HepG2 (cell line): Measurements from ENCODE around the gene ST6GALNAC6. TPM values are rescaled to one million over a fixed set of nuclear protein-coding genes. Genes with fewer than 3 reads are reported as not detected.
A peak's percentile ranks its signal among the peaks of the same experiment; 100 is the strongest.

Experiments
- KAT7 ChIP-seq: IDR thresholded peaks from 2 replicates; pipeline ENCODE4 v1.6.1; 2018; ENCODE audit warnings: borderline replicate concordance, missing compliant biosample characterization
- PRDM10 ChIP-seq: sonication (generic); formaldehyde crosslinking; IDR thresholded peaks from 2 replicates; pipeline ENCODE4 v1.4.0; 2020; ENCODE audit warnings: low read depth, missing genetic modification reagents
- SOX6 ChIP-seq, 2 experiments: fragments of 450-650 bp in 1 of 2; sonication (generic) in 1 of 2; formaldehyde crosslinking in 1 of 2; IDR thresholded peaks; 2 replicates each; pipeline versions ENCODE4 v1.4.0 to v1.6.1; 2017 to 2020; ENCODE audit warnings: antibody characterized with exemption in 1 of 2, mild to moderate bottlenecking in 1 of 2, missing genetic modification reagents in 1 of 2
- ZMAT3 ChIP-seq: sonication (generic); formaldehyde crosslinking; conservative IDR thresholded peaks from 2 replicates; pipeline ENCODE4 v1.7.0; 2021; ENCODE audit warnings: missing genetic modification reagents
- ZMYM2 ChIP-seq: sonication (generic); formaldehyde crosslinking; IDR thresholded peaks from 2 replicates; pipeline ENCODE4 v1.8.0; 2022; ENCODE audit warnings: mild to moderate bottlenecking, missing genetic modification reagents
- ZNF333 ChIP-seq: sonication (generic); formaldehyde crosslinking; IDR thresholded peaks from 2 replicates; pipeline ENCODE4 v1.4.0; 2020; ENCODE audit warnings: mild to moderate bottlenecking, missing genetic modification reagents, borderline replicate concordance
- ZNF543 ChIP-seq: sonication (generic); formaldehyde crosslinking; IDR thresholded peaks from 2 replicates; pipeline ENCODE4 v1.4.0; 2020; ENCODE audit warnings: mild to moderate bottlenecking, missing genetic modification reagents
- ZNF644 ChIP-seq: IDR thresholded peaks from 2 replicates; pipeline ENCODE4 v1.6.1; 2016; ENCODE audit warnings: low read depth
- ZSCAN20 ChIP-seq: sonication (generic); formaldehyde crosslinking; IDR thresholded peaks from 2 replicates; pipeline ENCODE4 v1.4.0; 2020; ENCODE audit warnings: missing genetic modification reagents, mild to moderate bottlenecking, borderline replicate concordance
- polyA plus RNA-seq, 8 experiments: library from polyadenylated mRNA; depleted of rRNA in 3 of 8; stranded (reverse) in 7 of 8; unstranded in 1 of 8; fragments of >200 nt; fragmentation: Illumina TruSeq in 4 of 8; extraction: Trizol in 4 of 8; gene quantifications; 2 replicates each; pipeline versions ENCODE4 v1.2.1 to v1.2.3, GENCODE V29; 2011 to 2016; ENCODE audit warnings: low read depth in 4 of 8, missing spikeins in 1 of 8, mixed read lengths in 1 of 8; ENCODE audit not compliant: insufficient read depth in 1 of 8
- total RNA-seq, 5 experiments: library from RNA; depleted of rRNA; stranded (reverse); fragments of >200 nt; fragmentation: Illumina TruSeq; extraction: Trizol; gene quantifications; 2 replicates each; pipeline ENCODE4 v1.2.3, GENCODE V29; 2016; ENCODE audit warnings: low read depth in 1 of 5
- TF ChIP-seq, protein P1 (sequence below): sonication (generic); formaldehyde crosslinking; IDR thresholded peaks from 2 replicates; pipeline ENCODE4 v1.4.0; 2020; ENCODE audit warnings: missing genetic modification reagents, low read depth, mild to moderate bottlenecking, borderline replicate concordance
- TF ChIP-seq, protein P2 (sequence below): sonication (generic); formaldehyde crosslinking; IDR thresholded peaks from 2 replicates; pipeline ENCODE4 v1.5.1; 2020; ENCODE audit warnings: mild to moderate bottlenecking, missing genetic modification reagents, moderate library complexity
- TF ChIP-seq, protein P3 (sequence below): sonication (generic); formaldehyde crosslinking; IDR thresholded peaks from 2 replicates; pipeline ENCODE4 v1.4.0; 2020; ENCODE audit warnings: mild to moderate bottlenecking, missing genetic modification reagents

Gene ST6GALNAC6
- total and polyA plus RNA-seq, 2 of the 13 experiments (the other 11 are each of a cell fraction or from before 2014, with no cell fraction given) = 18.5 to 65.4 TPM

- TF ChIP-seq, protein P1, sequence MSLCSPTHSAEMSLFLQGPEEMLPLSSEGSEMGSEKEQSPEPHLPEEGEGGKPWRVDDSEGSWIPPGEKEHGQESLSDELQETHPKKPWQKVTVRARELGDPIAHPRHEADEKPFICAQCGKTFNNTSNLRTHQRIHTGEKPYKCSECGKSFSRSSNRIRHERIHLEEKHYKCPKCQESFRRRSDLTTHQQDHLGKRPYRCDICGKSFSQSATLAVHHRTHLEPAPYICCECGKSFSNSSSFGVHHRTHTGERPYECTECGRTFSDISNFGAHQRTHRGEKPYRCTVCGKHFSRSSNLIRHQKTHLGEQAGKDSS (CRISPR knock-in tag) = 0 out of 2 replicates have a peak, but pooled peaks have one; percentile 41
- TF ChIP-seq ZNF543 (CRISPR knock-in tag) (no peak), ZNF644 (CRISPR knock-in tag) (0 out of 2 replicates have a peak, but pooled peaks have one; percentile 19), SOX6 (IDR thresholded peaks at IDR 0.05) (no peak), SOX6 (CRISPR knock-in tag; IDR thresholded peaks at IDR 0.05) (peak; percentile 42; the same call in 1 of the 2 replicates), ZNF333 (CRISPR knock-in tag) (peak; percentile 52; the same call in 1 of the 2 replicates), ZSCAN20 (no peak), PRDM10 (peak; percentile 53; the same call in 1 of the 2 replicates), KAT7 (CRISPR knock-in tag) (no peak), ZMYM2 (CRISPR knock-in tag) (0 out of 2 replicates have a peak, but pooled peaks have one; percentile 19), ZMAT3 (CRISPR knock-in tag) (0 out of 2 replicates have a peak, but pooled peaks have one; percentile 34)
- TF ChIP-seq, protein P2, sequence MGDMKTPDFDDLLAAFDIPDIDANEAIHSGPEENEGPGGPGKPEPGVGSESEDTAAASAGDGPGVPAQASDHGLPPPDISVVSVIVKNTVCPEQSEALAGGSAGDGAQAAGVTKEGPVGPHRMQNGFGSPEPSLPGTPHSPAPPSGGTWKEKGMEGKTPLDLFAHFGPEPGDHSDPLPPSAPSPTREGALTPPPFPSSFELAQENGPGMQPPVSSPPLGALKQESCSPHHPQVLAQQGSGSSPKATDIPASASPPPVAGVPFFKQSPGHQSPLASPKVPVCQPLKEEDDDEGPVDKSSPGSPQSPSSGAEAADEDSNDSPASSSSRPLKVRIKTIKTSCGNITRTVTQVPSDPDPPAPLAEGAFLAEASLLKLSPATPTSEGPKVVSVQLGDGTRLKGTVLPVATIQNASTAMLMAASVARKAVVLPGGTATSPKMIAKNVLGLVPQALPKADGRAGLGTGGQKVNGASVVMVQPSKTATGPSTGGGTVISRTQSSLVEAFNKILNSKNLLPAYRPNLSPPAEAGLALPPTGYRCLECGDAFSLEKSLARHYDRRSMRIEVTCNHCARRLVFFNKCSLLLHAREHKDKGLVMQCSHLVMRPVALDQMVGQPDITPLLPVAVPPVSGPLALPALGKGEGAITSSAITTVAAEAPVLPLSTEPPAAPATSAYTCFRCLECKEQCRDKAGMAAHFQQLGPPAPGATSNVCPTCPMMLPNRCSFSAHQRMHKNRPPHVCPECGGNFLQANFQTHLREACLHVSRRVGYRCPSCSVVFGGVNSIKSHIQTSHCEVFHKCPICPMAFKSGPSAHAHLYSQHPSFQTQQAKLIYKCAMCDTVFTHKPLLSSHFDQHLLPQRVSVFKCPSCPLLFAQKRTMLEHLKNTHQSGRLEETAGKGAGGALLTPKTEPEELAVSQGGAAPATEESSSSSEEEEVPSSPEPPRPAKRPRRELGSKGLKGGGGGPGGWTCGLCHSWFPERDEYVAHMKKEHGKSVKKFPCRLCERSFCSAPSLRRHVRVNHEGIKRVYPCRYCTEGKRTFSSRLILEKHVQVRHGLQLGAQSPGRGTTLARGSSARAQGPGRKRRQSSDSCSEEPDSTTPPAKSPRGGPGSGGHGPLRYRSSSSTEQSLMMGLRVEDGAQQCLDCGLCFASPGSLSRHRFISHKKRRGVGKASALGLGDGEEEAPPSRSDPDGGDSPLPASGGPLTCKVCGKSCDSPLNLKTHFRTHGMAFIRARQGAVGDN (CRISPR knock-in tag) = peak; percentile 37
- TF ChIP-seq, protein P3, sequence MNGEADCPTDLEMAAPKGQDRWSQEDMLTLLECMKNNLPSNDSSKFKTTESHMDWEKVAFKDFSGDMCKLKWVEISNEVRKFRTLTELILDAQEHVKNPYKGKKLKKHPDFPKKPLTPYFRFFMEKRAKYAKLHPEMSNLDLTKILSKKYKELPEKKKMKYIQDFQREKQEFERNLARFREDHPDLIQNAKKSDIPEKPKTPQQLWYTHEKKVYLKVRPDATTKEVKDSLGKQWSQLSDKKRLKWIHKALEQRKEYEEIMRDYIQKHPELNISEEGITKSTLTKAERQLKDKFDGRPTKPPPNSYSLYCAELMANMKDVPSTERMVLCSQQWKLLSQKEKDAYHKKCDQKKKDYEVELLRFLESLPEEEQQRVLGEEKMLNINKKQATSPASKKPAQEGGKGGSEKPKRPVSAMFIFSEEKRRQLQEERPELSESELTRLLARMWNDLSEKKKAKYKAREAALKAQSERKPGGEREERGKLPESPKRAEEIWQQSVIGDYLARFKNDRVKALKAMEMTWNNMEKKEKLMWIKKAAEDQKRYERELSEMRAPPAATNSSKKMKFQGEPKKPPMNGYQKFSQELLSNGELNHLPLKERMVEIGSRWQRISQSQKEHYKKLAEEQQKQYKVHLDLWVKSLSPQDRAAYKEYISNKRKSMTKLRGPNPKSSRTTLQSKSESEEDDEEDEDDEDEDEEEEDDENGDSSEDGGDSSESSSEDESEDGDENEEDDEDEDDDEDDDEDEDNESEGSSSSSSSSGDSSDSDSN (CRISPR knock-in tag) = peak; percentile 35; the same call in 1 of the 2 replicates
These were observed 19.0 kb upstream of the ST6GALNAC6 start (continued) for GRCh38 chr9:127918183-127919107.
